DMS153 (cell line): ENCODE data around the gene ADARB2.

Experiments
- DNase-seq: peaks from one replicate; lab custom pipeline; 2025; lab: John Stamatoyannopoulos, UW

Gene ADARB2

DNA sequence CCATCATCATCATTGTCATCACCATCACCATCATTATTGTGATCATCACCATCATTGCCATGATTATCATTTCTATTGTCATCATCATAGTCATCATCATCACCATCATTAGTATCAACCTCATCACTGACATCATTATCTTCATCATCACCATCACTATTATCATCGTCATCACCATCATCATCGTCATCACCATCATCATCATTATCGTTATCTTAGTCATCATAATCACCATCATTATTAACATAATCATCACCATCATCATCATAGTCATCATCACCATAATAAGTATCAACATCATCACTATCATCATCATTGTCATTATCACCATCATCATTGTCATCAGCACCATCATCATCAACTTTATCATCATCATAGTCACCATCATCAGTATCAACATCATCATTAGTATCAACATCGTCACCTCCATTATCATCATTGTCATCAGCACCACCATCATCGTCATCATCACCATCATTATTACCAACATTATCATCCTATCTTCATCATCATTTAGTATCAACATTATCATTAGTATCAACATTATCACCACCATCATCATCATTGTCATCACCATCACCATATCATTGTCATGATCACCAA is 241.3 kb downstream of the ADARB2 start:
- no peak for DNase-seq

- no peak for DNase-seq
Observed at GRCh38 chr10:1492641-1493040, 244.7 kb downstream of the ADARB2 start.

DNA sequence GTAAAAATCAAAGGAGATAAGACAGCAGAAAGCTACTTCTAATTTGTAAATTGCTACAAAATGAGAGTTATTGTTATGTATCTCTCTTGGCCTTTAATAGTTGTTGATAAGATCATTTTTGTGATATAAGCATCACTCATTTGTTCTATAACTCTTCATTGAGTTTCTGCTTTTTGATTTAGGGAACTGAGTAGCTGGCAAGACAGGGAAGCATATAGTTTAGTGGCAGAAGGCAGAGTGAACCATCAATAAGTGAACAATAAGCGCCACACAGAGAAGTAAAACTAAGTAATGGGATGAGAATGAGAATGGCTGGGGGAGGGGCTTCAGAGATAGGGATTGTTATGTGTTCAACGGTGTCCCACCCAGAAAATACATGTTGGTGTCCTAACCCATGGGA is 245.4 kb downstream of the ADARB2 start:
- no peak for DNase-seq

GRCh38 chr10:1489801-1490200 is 247.5 kb downstream of the ADARB2 start:
- DNase-seq: no peak

DNA sequence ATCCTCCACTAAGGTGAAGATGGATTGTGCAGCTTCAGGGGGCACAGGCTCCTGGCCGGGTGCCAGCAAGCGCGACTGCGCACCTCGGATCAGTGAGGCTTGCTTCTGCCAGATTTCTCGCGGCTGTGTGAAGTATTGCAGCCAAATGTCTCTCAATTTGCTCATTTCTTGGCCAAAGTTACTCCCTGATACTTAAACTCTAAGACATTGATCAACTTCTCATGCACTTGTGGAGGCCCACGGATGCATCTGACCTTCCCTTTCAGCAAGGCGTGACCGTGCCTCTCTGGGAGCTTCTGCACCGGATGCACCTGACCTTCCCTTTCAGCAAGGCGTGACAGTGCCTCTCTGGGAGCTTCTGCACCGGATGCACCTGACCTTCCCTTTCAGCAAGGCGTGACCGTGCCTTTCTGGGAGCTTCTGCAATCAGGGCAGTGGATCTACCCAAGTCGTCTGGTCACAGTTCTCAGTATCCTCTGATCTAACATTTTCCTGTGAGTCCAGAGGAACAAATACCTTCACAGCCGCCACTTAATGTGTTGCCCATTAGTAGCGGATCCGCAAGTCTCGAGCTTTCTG is 248.3 kb downstream of the ADARB2 start:
- no peak for DNase-seq

- DNase-seq: no peak
Observed at GRCh38 chr10:1486841-1487687, 250.3 kb downstream of the ADARB2 start.

GRCh38 chr10:1485357-1485756 is 252.0 kb downstream of the ADARB2 start:
- DNase-seq: no peak

- DNase-seq: no peak
Observed at GRCh38 chr10:1483826-1484225, 253.5 kb downstream of the ADARB2 start.

DNA sequence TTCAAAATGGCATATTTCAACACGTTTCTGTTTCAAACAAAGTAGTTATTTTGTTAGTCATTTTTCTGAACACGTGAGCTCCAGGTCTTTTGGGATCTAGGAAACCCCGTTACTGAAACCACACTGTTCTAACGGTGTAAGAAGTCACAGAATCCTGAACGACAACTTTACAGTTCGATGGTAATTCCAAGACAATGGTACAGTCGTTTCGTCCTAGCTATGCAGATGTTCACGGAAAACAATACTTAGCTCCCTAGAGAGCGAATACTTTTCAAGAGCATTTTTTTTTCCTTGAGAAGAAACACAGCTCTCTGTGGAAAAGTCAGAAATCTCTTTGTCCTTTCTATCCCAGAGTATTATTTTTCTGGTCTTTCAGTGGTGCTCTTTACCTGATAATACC is 254.1 kb downstream of the ADARB2 start:
- no peak for DNase-seq

DNA sequence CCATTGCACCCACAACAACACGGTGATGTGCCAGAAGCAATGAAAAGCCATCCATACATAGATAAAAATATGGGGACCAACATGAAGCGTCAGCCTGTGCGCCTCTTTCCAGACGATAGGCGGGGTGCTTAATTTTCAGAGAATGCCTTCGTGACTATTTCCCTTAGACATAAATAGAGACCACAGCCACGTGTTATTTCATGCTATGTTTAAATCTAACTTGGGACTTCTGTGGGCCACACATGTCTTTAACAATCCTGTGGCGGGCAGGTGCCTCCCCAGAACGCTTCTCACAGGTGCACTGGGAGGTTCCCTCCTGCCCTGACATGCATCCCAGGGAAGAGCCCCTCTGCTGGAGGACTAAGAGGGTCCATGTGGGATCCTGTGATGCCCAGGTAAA is 259.7 kb downstream of the ADARB2 start:
- no peak for DNase-seq

GRCh38 chr10:1476455-1476803 is 260.9 kb downstream of the ADARB2 start:
- no peak for DNase-seq

DNA sequence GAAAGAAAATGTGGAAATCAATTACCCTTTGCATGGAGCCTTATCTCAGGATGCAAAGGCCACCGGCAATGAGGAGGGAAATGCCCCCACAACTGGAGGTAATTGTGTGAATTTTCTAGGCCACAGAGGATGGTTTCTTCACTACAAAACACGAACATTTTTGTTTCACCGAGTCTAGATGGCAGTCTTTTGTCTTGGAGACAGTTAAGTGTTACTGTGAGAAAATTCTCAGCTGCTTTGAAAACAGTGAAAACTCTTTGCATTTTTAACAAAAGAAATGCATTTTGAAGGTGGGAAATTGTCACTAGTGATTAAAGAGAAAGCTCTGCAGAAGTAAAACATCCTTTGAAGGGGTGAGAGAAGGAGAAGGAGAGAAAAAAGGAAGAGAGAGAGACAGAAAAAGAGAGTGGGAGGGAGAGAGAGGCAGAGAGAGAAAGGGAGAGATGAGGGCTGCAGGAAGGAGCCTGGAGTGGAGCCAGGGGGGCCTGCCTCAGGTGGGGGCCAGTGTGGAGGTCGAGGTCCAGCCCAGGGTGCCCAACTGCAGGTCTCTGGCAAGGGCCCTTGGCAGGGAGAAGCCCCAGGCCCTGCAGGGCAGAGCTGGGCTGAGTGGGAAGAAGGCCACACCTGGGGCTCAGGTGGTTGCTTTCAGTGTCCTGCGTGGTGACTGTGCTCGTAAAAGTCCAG is 261.4 kb downstream of the ADARB2 start:
- no peak for DNase-seq

DNA sequence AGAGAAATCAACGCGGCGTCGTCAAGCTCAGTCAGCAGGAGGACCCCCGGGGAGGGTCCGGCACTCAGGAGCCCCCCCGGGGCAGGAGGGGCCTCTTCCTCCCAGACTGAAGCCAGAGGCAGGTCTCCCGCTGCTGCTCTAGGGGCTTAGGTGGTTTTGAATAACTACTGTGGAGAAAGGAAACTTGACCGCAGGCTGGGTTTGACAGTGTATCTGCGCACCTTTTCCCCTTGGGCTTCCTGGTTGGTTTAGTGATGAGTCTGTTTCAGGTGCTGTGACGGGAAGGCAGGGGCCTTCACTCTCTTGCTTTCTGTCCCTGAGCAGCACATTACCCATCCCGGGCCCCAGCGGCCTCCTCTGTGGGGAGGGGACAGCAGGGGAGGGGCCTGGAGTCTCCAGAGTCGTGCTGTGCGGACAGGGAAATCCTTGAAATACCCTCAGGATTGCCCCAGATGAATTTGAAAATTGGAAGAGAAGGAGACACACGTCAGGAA is 262.2 kb downstream of the ADARB2 start:
- no peak for DNase-seq

- no peak for DNase-seq
Observed at GRCh38 chr10:1474376-1475097, 262.8 kb downstream of the ADARB2 start.

DNA sequence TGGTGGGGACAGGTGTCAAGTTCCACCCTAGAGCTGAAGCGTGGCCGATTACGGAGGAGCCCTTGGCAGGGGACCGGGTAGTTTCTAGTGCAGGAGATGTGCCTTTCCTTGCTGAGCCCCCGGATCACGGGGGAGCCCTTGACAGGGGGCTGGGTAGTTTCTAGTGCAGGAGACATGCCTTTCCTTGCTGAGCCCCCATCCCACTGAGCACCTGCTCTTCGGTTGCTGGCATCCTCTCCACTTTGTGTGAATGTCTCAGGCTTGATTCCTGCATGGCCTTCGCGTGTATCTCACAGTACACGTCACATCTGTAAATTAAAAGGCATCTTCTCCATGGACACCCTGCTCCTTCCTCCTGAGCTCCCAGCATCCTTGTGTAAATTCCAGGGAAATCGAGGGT is 263.5 kb downstream of the ADARB2 start:
- no peak for DNase-seq

GRCh38 chr10:1472178-1472958 is 265.0 kb downstream of the ADARB2 start:
- no peak for DNase-seq

GRCh38 chr10:1468811-1469210 is 268.5 kb downstream of the ADARB2 start:
- no peak for DNase-seq

GRCh38 chr10:1467334-1468076 is 269.8 kb downstream of the ADARB2 start:
- DNase-seq: peak; percentile 14

- peak; percentile 38 for DNase-seq
Observed at GRCh38 chr10:1465993-1466764, 271.1 kb downstream of the ADARB2 start.
